ENCODE measurements around the gene ENOPH1.

- no peak for TF ChIP-seq POLR2A (IDR thresholded peaks at IDR 0.05; ENCODE audit: low read depth, low read length)
- TF ChIP-seq TAF1 (IDR thresholded peaks at IDR 0.05; ENCODE audit: low read depth, low read length) = no peak
- no peak for TF ChIP-seq POLR2AphosphoS5 (IDR thresholded peaks at IDR 0.05; ENCODE audit: low read depth, low read length)
- TF ChIP-seq PAX5 (IDR thresholded peaks at IDR 0.05; ENCODE audit: insufficient read depth, low read length, severe bottlenecking) = no peak
- TF ChIP-seq POU2F2 (IDR thresholded peaks at IDR 0.05; ENCODE audit: low read depth, low read length) = no peak
These were observed 39.5 kb downstream of the ENOPH1 start for GRCh38 chr4:82469791-82470345.

All from GM12891 (cell line).